RPMI7951 (cell line): ENCODE measurements around the gene PLA2G2A. TPM values are rescaled to one million over a fixed set of nuclear protein-coding genes. Genes with fewer than 3 reads are reported as not detected.

Source experiments
- DNase-seq: peaks from one replicate; pipeline ENCODE4 v3.0.0-alpha.2; 2012; ENCODE audit warnings: low read depth
- total RNA-seq: library from RNA; depleted of rRNA; stranded (reverse); fragments of >200 nt; shearing (Covaris generic); gene quantifications from 2 replicates; pipeline ENCODE4 v1.2.3, GENCODE V29; 2014; rRNA removed

Gene PLA2G2A
- total RNA-seq, 1 experiment from 2014 or later: not detected

DNA sequence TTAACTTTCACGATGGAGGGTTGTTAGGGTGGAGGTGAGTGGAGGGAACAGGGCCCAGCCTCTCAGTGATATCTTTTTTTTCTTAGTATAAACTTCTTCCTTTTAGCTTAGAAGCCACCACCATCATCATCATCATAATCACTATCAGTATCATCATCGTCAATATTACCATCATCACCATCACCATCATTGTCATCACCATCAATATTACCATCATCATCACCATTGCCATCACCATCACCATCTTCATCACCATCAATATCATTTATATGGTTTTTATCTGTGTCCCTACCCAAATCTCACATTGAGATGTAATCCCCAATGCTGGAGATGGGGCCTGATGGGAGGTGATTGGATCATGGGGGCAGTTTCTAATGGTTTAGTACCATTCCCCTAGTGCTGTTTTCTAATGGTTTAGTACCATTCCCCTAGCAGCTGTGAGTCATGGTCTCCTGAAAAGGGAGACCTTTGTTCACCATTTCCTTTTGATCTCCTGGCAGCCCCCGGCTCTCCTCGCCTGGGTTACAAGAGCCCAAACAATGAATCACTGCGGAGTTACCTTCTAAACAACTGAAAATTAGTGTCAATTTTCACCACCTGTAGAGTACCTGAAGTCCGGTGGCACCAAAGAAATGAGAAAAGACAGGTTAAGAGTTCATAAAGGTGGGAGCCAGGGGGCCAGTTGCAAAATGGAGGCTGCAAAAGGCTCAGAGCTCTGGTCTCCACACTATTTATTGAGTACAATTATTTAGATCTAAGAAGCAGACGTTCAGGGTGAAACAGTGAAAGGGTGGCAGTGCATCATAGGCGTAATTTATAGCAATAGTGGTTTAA, 52.9 kb downstream of the PLA2G2A start:
- no peak for DNase-seq

Other genes starting within 250 kb of the PLA2G2A start
- gene TMCO4, start 179.7 kb downstream of the PLA2G2A start, total RNA-seq: 7.9 and 13.2 TPM in 2 replicates
- gene RNF186, start 164.3 kb downstream of the PLA2G2A start, total RNA-seq: not detected in 2 replicates
- gene OTUD3, start 97.2 kb downstream of the PLA2G2A start, total RNA-seq: 3.1 and 4.3 TPM in 2 replicates
- not detected in 2 replicates for gene PLA2G2E, start 56.0 kb downstream of the PLA2G2A start, total RNA-seq
- not detected in 2 replicates for gene PLA2G5, start 90.6 kb upstream of the PLA2G2A start, total RNA-seq
- gene PLA2G2D, start 139.9 kb upstream of the PLA2G2A start, total RNA-seq: not detected in 2 replicates
- gene PLA2G2F, start 159.7 kb upstream of the PLA2G2A start, total RNA-seq: not detected in 2 replicates
- 0.10 and 0.12 TPM in 2 replicates for gene UBXN10, start 206.5 kb upstream of the PLA2G2A start, total RNA-seq
- gene PLA2G2C, start 206.9 kb upstream of the PLA2G2A start, total RNA-seq: not detected in 2 replicates